HL-60 (cell line): Measurements from ENCODE around the gene TMEM129.
A peak's percentile ranks its signal among the peaks of the same experiment; 100 is the strongest.

ENCODE experiments used
- DNase-seq, 2 experiments: peaks; one replicate each; pipeline ENCODE4 v3.0.0-alpha.2; 2010 to 2020; ENCODE audit warnings: low read depth in 1 of 2, low spot score in 1 of 2
- H3K27ac ChIP-seq: fragments of 250-450 bp; sonication (Bioruptor Pico); replicated peaks from 2 replicates; pipeline ENCODE4 v1.5.1; 2020; ENCODE audit warnings: mild to moderate bottlenecking, moderate library complexity
- H3K27me3 ChIP-seq: fragments of 250-450 bp; sonication (Bioruptor Pico); 2 replicates; pipeline ENCODE4 v1.5.1; 2021; ENCODE audit warnings: mild to moderate bottlenecking, moderate library complexity; ENCODE audit not compliant: insufficient read depth, poor library complexity, severe bottlenecking
- H3K4me3 ChIP-seq: replicated peaks from 2 replicates; pipeline ENCODE4 v1.5.1; 2011; ENCODE audit warnings: mild to moderate bottlenecking, control low read depth, low read length; ENCODE audit not compliant: insufficient read depth
- CTCF ChIP-seq: IDR thresholded peaks from one replicate; pipeline ENCODE4 v1.5.1; 2011; ENCODE audit warnings: low read length, control low read depth, inconsistent platforms; ENCODE audit not compliant: insufficient read depth
- GABPA ChIP-seq: IDR thresholded peaks from 2 replicates; pipeline ENCODE4 v1.6.1; 2012; ENCODE audit warnings: low read depth
- POLR2AphosphoS5 ChIP-seq: IDR thresholded peaks from 2 replicates; pipeline ENCODE4 v1.6.1; 2012; ENCODE audit warnings: low read depth
- REST ChIP-seq: IDR thresholded peaks from 2 replicates; pipeline ENCODE4 v1.6.1; 2012; ENCODE audit warnings: low read depth; ENCODE audit not compliant: insufficient replicate concordance
- SPI1 ChIP-seq: IDR thresholded peaks from 2 replicates; pipeline ENCODE4 v1.6.1; 2012; ENCODE audit warnings: low read depth, mild to moderate bottlenecking, borderline replicate concordance
- long read RNA-seq: library from polyadenylated mRNA; unstranded; transcript quantifications from one replicate; pipeline ENCODE4 v2.0.0, GENCODE V29; 2020

Gene TMEM129
- long read RNA-seq, partial matches to known transcripts: 3 of 15 reads
- long read RNA-seq, other reads (novel, unspliced or antisense): 8 of 15 reads

GRCh38 chr4:1721003-1721665 lies at the start of gene TMEM129, which contains the start of gene TACC3:
TSS of gene TMEM129 (minus strand) at chr4:1721323. CDS start at chr4:1720837, 486 bp downstream.
TSS of gene TACC3 (plus strand) at chr4:1721521. CDS start at chr4:1723422, 1,901 bp downstream.
- H3K27me3 ChIP-seq: no peaks in the 10 kb centered on the region
- TF ChIP-seq REST (peak; percentile 46), POLR2AphosphoS5 (peak; percentile 48; the same call in 1 of the 2 replicates), SPI1 (peak; percentile 12; the same call in 1 of the 2 replicates), GABPA (peak; percentile 90), CTCF (no peak)
- DNase-seq: peak; percentile 96
- peak within 1 kb of the TSS; percentile 96 for H3K4me3 ChIP-seq
- H3K27ac ChIP-seq: peak within 1 kb of the TSS; percentile 93

GRCh38 chr4:1770791-1771231 lies 49.7 kb upstream of the TMEM129 start:
- no peak overlapping the region for H3K4me3 ChIP-seq
- no peak for DNase-seq
- TF ChIP-seq REST: no peak
- no peak for TF ChIP-seq CTCF
- TF ChIP-seq GABPA: no peak
- no peak for TF ChIP-seq POLR2AphosphoS5
- TF ChIP-seq SPI1: no peak
- no peak overlapping the region for H3K27ac ChIP-seq
- peaks cover 3% of the 10 kb centered on the region for H3K27me3 ChIP-seq

GRCh38 chr4:1770245-1770644 lies 49.1 kb upstream of the TMEM129 start:
- Histone ChIP-seq H3K4me3 (no peak overlapping the region), H3K27me3 (peaks cover 5% of the 10 kb centered on the region), H3K27ac (no peak overlapping the region)
- TF ChIP-seq GABPA (no peak), SPI1 (no peak), POLR2AphosphoS5 (no peak), REST (no peak), CTCF (no peak)
- no peak for DNase-seq
